Activated CD4-positive, alpha-beta T cell treated with anti-CD3 and anti-CD28 coated beads, Interleukin-2, amount 10 ng/mL, durations not matched to agents 7 days and 5 days (primary cell): ENCODE measurements around the gene NDUFS4. TPM values are rescaled to one million over a fixed set of nuclear protein-coding genes. Genes with fewer than 3 reads are reported as not detected.
"Not testable (repeated sequence)": the region's sequence is repeated elsewhere in the genome, so short reads cannot be mapped to it uniquely, and the experiment has no call there.

Experiments used
- CTCF ChIA-PET: fragments of 350-600 bp; sonication (Branson Sonifier 250); formaldehyde crosslinking; loops from one replicate; lab custom pipeline; 2021; ENCODE audit warnings: antibody characterized with exemption; lab: Charles Lee
- POLR2A ChIA-PET: fragments of 350-600 bp; sonication (Branson Sonifier 250); formaldehyde crosslinking; loops from one replicate; lab custom pipeline; 2021; ENCODE audit warnings: antibody characterized with exemption; lab: Charles Lee
- DNase-seq: peaks from one replicate; pipeline ENCODE4 v3.0.0-alpha.2; 2020
- H3K27ac Mint-ChIP-seq: one replicate; pipeline ENCODE4 v1.8.0; 2021; ENCODE audit warnings: mild to moderate bottlenecking, moderate library complexity, mixed read lengths
- H3K27me3 Mint-ChIP-seq: one replicate; pipeline ENCODE4 v1.8.0; 2021; ENCODE audit warnings: mixed read lengths
- H3K36me3 Mint-ChIP-seq: one replicate; pipeline ENCODE4 v1.8.0; 2021; ENCODE audit warnings: low read depth, mixed read lengths
- H3K4me1 Mint-ChIP-seq: one replicate; pipeline ENCODE4 v1.8.0; 2021; ENCODE audit warnings: mixed read lengths
- H3K4me3 Mint-ChIP-seq: one replicate; pipeline ENCODE4 v1.8.0; 2021; ENCODE audit warnings: mild to moderate bottlenecking, moderate library complexity, mixed read lengths
- H3K9me3 Mint-ChIP-seq: one replicate; pipeline ENCODE4 v1.8.0; 2021; ENCODE audit warnings: mixed read lengths
- total RNA-seq, 2 experiments: library from RNA; stranded (reverse); gene quantifications; one replicate each; pipeline ENCODE4 v1.2.3, GENCODE V29; 2021

The NDUFS4 gene
- total RNA-seq, 2 experiments from 2014 or later: 43.2 to 46.8 TPM

DNA sequence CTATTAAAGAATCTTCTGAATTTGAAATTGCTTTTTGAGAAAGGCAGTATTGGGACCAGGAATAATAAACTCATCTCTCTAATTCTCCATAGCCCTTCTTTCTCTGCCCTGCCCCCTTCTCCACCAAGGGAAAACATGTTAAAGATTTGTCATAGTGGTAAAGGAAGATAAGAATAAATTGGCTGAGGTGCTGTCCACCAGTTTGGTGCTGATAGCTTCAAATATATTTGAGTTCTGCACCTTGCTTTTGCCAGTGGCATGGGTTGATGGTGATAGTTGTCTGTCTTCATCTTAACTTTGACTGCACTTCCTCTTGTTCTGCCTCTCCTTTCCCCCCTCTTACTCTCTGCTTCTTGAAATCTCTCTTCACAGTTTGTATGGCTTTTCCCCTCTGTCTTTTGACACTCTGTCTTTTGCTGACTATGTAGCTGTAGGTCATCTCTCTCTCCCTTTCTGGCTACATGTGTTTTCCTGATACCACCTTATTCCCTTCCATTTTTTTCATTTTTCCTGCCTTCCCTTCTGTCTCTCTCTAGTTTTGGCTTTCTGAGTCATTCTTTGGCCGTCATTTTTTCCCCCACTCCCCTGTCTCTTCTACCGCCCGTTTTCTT lies 56.6 kb downstream of the NDUFS4 start:
- POLR2A ChIA-PET: no interaction called here
- Mint-ChIP-seq H3K4me3 (no peak overlapping the region), H3K27ac (no peak overlapping the region), H3K36me3 (peaks cover 3% of the 10 kb centered on the region), H3K4me1 (no peaks in the 10 kb centered on the region), H3K9me3 (no peaks in the 10 kb centered on the region), H3K27me3 (no peaks in the 10 kb centered on the region)
- CTCF ChIA-PET: interaction anchor here (1.0 kb wide), 1 partner anchor 27 kb away, joined by 3 read pairs; no protein-coding TSS in a partner anchor
- DNase-seq: no peak

- H3K27me3 Mint-ChIP-seq: no peaks in the 10 kb centered on the region
- peaks cover 2% of the 10 kb centered on the region for H3K4me1 Mint-ChIP-seq
- no peak overlapping the region for H3K4me3 Mint-ChIP-seq
- ChIA-PET POLR2A (no interaction called here), CTCF (no interaction called here)
- peaks cover 38% of the 10 kb centered on the region for H3K36me3 Mint-ChIP-seq
- DNase-seq: no peak
- no peak overlapping the region for H3K27ac Mint-ChIP-seq
- H3K9me3 Mint-ChIP-seq: peaks cover 16% of the 10 kb centered on the region
These were observed 70.8 kb downstream of the NDUFS4 start for GRCh38 chr5:53631251-53631650.

GRCh38 chr5:53642061-53642460 lies 81.6 kb downstream of the NDUFS4 start:
- POLR2A ChIA-PET: no interaction called here
- CTCF ChIA-PET: no interaction called here
- Mint-ChIP-seq H3K27ac (no peak overlapping the region), H3K27me3 (no peaks in the 10 kb centered on the region), H3K9me3 (no peaks in the 10 kb centered on the region), H3K4me3 (no peak overlapping the region), H3K4me1 (no peaks in the 10 kb centered on the region), H3K36me3 (peaks cover 20% of the 10 kb centered on the region)
- DNase-seq: no peak

GRCh38 chr5:53643445-53643844 lies 83.0 kb downstream of the NDUFS4 start:
- ChIA-PET POLR2A (no interaction called here), CTCF (interaction anchor here (0.6 kb wide), 1 partner anchor 1273 kb away, joined by 3 read pairs; no protein-coding TSS in a partner anchor)
- Mint-ChIP-seq H3K27me3 (no peaks in the 10 kb centered on the region), H3K36me3 (peaks cover 22% of the 10 kb centered on the region), H3K27ac (no peak overlapping the region), H3K4me3 (no peak overlapping the region), H3K4me1 (no peaks in the 10 kb centered on the region), H3K9me3 (peaks cover 5% of the 10 kb centered on the region)
- no peak for DNase-seq

- ChIA-PET POLR2A (no interaction called here), CTCF (no interaction called here)
- peaks cover 29% of the 10 kb centered on the region for H3K36me3 Mint-ChIP-seq
- H3K27me3 Mint-ChIP-seq: no peaks in the 10 kb centered on the region
- H3K9me3 Mint-ChIP-seq: peaks cover 11% of the 10 kb centered on the region
- H3K27ac Mint-ChIP-seq: no peak overlapping the region
- H3K4me3 Mint-ChIP-seq: no peak overlapping the region
- no peaks in the 10 kb centered on the region for H3K4me1 Mint-ChIP-seq
- no peak for DNase-seq
These were observed 84.6 kb downstream of the NDUFS4 start for GRCh38 chr5:53645078-53645477.

GRCh38 chr5:53649352-53649751 lies 88.9 kb downstream of the NDUFS4 start:
- DNase-seq: no peak
- H3K27ac Mint-ChIP-seq: no peak overlapping the region
- H3K4me1 Mint-ChIP-seq: no peaks in the 10 kb centered on the region
- H3K27me3 Mint-ChIP-seq: no peaks in the 10 kb centered on the region
- H3K36me3 Mint-ChIP-seq: peaks cover 21% of the 10 kb centered on the region
- peaks cover 11% of the 10 kb centered on the region for H3K9me3 Mint-ChIP-seq
- POLR2A ChIA-PET: no interaction called here
- CTCF ChIA-PET: no interaction called here
- no peak overlapping the region for H3K4me3 Mint-ChIP-seq

GRCh38 chr5:53660573-53660972 lies 100.1 kb downstream of the NDUFS4 start:
- POLR2A ChIA-PET, H3K4me1 Mint-ChIP-seq, CTCF ChIA-PET, H3K27me3 Mint-ChIP-seq, DNase-seq, H3K4me3 Mint-ChIP-seq, H3K27ac Mint-ChIP-seq: not testable (repeated sequence)
- peaks cover 39% of the 10 kb centered on the region for H3K36me3 Mint-ChIP-seq
- peaks cover 11% of the 10 kb centered on the region for H3K9me3 Mint-ChIP-seq

GRCh38 chr5:53665313-53665712 lies 104.9 kb downstream of the NDUFS4 start:
- peaks cover 45% of the 10 kb centered on the region for H3K36me3 Mint-ChIP-seq
- not testable (repeated sequence) for H3K4me1 Mint-ChIP-seq

GRCh38 chr5:53667621-53668020 lies 107.2 kb downstream of the NDUFS4 start:
- Mint-ChIP-seq H3K27ac (no peak overlapping the region), H3K4me1 (no peaks in the 10 kb centered on the region), H3K4me3 (no peak overlapping the region), H3K27me3 (no peaks in the 10 kb centered on the region), H3K36me3 (peaks cover 35% of the 10 kb centered on the region), H3K9me3 (peaks cover 12% of the 10 kb centered on the region)
- ChIA-PET CTCF (interaction anchor here (0.7 kb wide), 1 partner anchor 11 kb away, joined by 5 read pairs; no protein-coding TSS in a partner anchor), POLR2A (no interaction called here)
- no peak for DNase-seq

More at GRCh38 chr5:53665313-53665712, 104.9 kb downstream of the NDUFS4 start:
- POLR2A ChIA-PET, H3K27ac Mint-ChIP-seq, H3K4me3 Mint-ChIP-seq, H3K27me3 Mint-ChIP-seq, CTCF ChIA-PET, DNase-seq: not testable (repeated sequence)
- H3K9me3 Mint-ChIP-seq: peaks cover 13% of the 10 kb centered on the region

DNA sequence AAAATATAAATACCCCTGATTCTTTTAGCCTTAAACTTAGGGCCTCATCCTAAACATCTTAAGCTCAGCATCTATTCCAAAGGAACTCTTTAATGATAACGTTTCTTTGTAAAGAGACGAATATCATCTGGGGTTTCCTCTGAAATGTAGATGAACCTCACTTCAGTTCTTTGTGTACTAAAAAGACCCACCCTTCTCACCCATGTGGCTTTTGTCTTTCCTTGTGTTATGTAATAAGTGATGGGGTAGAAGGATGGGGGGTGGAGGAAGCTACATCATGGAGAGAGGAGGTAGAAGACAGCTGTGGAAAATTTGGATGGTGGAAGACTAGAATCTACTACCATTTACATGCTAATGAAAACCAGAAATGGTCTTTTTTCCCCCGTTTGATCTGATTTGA lies 111.0 kb downstream of the NDUFS4 start:
- DNase-seq: no peak
- no peaks in the 10 kb centered on the region for H3K27me3 Mint-ChIP-seq
- no peaks in the 10 kb centered on the region for H3K4me1 Mint-ChIP-seq
- peaks cover 13% of the 10 kb centered on the region for H3K36me3 Mint-ChIP-seq
- POLR2A ChIA-PET: no interaction called here
- no peak overlapping the region for H3K27ac Mint-ChIP-seq
- H3K4me3 Mint-ChIP-seq: no peak overlapping the region
- CTCF ChIA-PET: no interaction called here
- peaks cover 2% of the 10 kb centered on the region for H3K9me3 Mint-ChIP-seq

- CTCF ChIA-PET: no interaction called here
- DNase-seq: no peak
- Mint-ChIP-seq H3K9me3 (peaks cover 2% of the 10 kb centered on the region), H3K4me3 (no peak overlapping the region), H3K27ac (no peak overlapping the region), H3K36me3 (peaks cover 15% of the 10 kb centered on the region), H3K4me1 (no peaks in the 10 kb centered on the region), H3K27me3 (no peaks in the 10 kb centered on the region)
- POLR2A ChIA-PET: no interaction called here
These were observed 113.7 kb downstream of the NDUFS4 start for GRCh38 chr5:53674121-53674520.

- H3K4me3 Mint-ChIP-seq: no peak overlapping the region
- ChIA-PET CTCF (no interaction called here), POLR2A (no interaction called here)
- H3K27me3 Mint-ChIP-seq: no peaks in the 10 kb centered on the region
- no peak overlapping the region for H3K27ac Mint-ChIP-seq
- no peak for DNase-seq
- peaks cover 19% of the 10 kb centered on the region for H3K36me3 Mint-ChIP-seq
- H3K4me1 Mint-ChIP-seq: no peaks in the 10 kb centered on the region
- H3K9me3 Mint-ChIP-seq: peaks cover 9% of the 10 kb centered on the region
These were observed 117.2 kb downstream of the NDUFS4 start for GRCh38 chr5:53677632-53678031.

DNA sequence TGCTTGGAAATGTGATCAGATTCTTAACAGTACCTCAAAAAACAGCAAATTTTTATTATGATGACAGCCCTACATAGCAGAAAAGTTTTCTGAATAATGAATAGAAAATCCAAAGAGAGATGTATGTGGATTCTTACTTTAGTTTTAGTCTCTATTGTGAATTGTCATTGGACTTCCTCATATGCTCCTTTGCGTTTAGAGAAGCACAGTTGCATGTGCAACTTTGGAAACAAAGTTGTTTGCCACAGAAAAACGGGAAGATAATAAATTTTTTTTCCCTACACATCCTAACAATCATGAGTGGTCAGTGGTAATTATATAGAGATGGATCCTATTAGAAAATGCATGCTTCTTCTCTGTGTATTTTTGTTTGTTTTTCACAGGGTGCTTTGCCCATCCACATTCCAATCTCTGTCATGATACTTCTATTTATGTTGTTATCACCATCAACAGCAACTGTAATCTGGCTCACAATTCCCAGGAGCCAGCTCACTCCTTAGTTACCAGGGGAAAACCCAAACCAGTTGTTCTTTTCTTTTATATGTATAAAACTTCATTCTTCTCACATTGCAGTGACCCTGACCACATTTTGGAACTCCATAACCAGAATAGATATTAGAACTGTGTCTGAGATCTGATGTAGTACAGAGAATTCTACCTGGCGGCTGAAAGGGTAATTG lies 118.7 kb downstream of the NDUFS4 start:
- Mint-ChIP-seq H3K4me3 (no peak overlapping the region), H3K27me3 (no peaks in the 10 kb centered on the region), H3K4me1 (no peaks in the 10 kb centered on the region), H3K27ac (no peak overlapping the region), H3K36me3 (peaks cover 20% of the 10 kb centered on the region), H3K9me3 (peaks cover 9% of the 10 kb centered on the region)
- CTCF ChIA-PET: no interaction called here
- no peak for DNase-seq
- POLR2A ChIA-PET: no interaction called here
